Panc1 (cell line): ENCODE results near the gene ANKRD55. TPM values are rescaled to one million over a fixed set of nuclear protein-coding genes. Genes with fewer than 3 reads are reported as not detected.
"Not testable (repeated sequence)": the region's sequence is repeated elsewhere in the genome, so short reads cannot be mapped to it uniquely, and the experiment has no call there.

Experiments used
- ATAC-seq: fragments of 200-7000 bp; cut with Tn5 transposase; 2 replicates; pipeline ENCODE4 v1.9.1; 2020; ENCODE audit warnings: mild to moderate bottlenecking, moderate library complexity
- BruUV-seq: library from RNA; stranded (reverse); fragments of 400-500 nt; replicated peaks from 2 replicates; lab custom pipeline; 2021; lab: Mats Ljungman, UMichigan
- CTCF ChIA-PET: fragments of 300-600 bp; sonication (Branson Sonifier 250); formaldehyde crosslinking; loops from one replicate; lab custom pipeline; 2022; ENCODE audit warnings: antibody characterized with exemption; lab: Charles Lee
- POLR2A ChIA-PET: fragments of 300-600 bp; sonication (Branson Sonifier 250); formaldehyde crosslinking; loops from one replicate; lab custom pipeline; 2022; ENCODE audit warnings: antibody characterized with exemption; lab: Charles Lee
- DNase-seq: peaks from one replicate; pipeline ENCODE4 v3.0.0-alpha.2; 2010; ENCODE audit warnings: low read depth, low spot score
- H3K27ac ChIP-seq: 2 replicates; pipeline ENCODE4 v1.5.1; 2011; ENCODE audit warnings: mild to moderate bottlenecking, low read length, inconsistent platforms
- H3K27me3 ChIP-seq: fragments of 200-500 bp; sonication (Bioruptor generic); 2 replicates; pipeline ENCODE4 v1.6.0; 2014; ENCODE audit warnings: low read length, inconsistent platforms; ENCODE audit not compliant: control insufficient read depth, insufficient read depth
- H3K36me3 ChIP-seq: fragments of 200-500 bp; sonication (Bioruptor generic); 2 replicates; pipeline ENCODE4 v1.5.1; 2014; ENCODE audit warnings: inconsistent platforms, mild to moderate bottlenecking, low read length, moderate library complexity; ENCODE audit not compliant: control insufficient read depth, insufficient read depth
- H3K4me1 ChIP-seq: 2 replicates; pipeline ENCODE4 v1.5.1; 2011; ENCODE audit warnings: inconsistent platforms, mild to moderate bottlenecking, low read length, moderate library complexity; ENCODE audit not compliant: control insufficient read depth, insufficient read depth
- H3K4me3 ChIP-seq, 2 experiments: 2 replicates each; pipeline ENCODE4 v1.5.1; 2011 to 2012; ENCODE audit warnings: low read depth in 2 of 2, low read length in 2 of 2, mild to moderate bottlenecking in 2 of 2, inconsistent platforms in 1 of 2, moderate library complexity in 1 of 2
- H3K9me3 ChIP-seq: fragments of 200-500 bp; sonication (Bioruptor generic); 2 replicates; pipeline ENCODE4 v1.5.1; 2014; ENCODE audit warnings: low read depth, mild to moderate bottlenecking, inconsistent platforms, low read length, moderate library complexity; ENCODE audit not compliant: control insufficient read depth, insufficient read depth
- POLR2AphosphoS5 ChIP-seq: IDR thresholded peaks from 2 replicates; pipeline ENCODE4 v1.6.1; 2012; ENCODE audit warnings: mild to moderate bottlenecking, low read depth, low read length, moderate library complexity
- SIN3A ChIP-seq: IDR thresholded peaks from 2 replicates; pipeline ENCODE4 v1.6.1; 2012; ENCODE audit warnings: low read depth, mild to moderate bottlenecking, low read length, moderate library complexity, borderline replicate concordance; ENCODE audit not compliant: insufficient read depth
- TCF7L2 ChIP-seq: IDR thresholded peaks from 2 replicates; pipeline ENCODE4 v1.6.1; 2011; ENCODE audit warnings: mild to moderate bottlenecking, low read depth, low read length, inconsistent platforms
- in situ Hi-C: cut with HindIII; loops from 2 replicates; pipeline ENCODE4 v1.10.0; 2016; ENCODE audit warnings: low sequenced_read_pairs, low pct_unique_long_range_greater_than_20kb
- intact Hi-C: fragments of 100-400 bp; cut with micrococcal nuclease; formaldehyde crosslinking; loops from one replicate; pipeline ENCODE4 v1.10.0; 2022; ENCODE audit not compliant: unreplicated experiment
- total RNA-seq: library from RNA; stranded (reverse); gene quantifications from one replicate; pipeline ENCODE4 v1.2.1, GENCODE V29; 2021; ENCODE audit not compliant: unreplicated experiment
- TF ChIP-seq, protein P1 (sequence below): fragments of 450-650 bp; IDR thresholded peaks from 2 replicates; pipeline ENCODE4 v1.5.1; 2017; ENCODE audit warnings: mild to moderate bottlenecking
- TF ChIP-seq, protein P2 (sequence below), 2 experiments: IDR thresholded peaks; 2 replicates each; pipeline ENCODE4 v1.6.1; 2011 to 2012; ENCODE audit warnings: low read depth in 2 of 2, control low read depth in 1 of 2, low read length in 1 of 2, mild to moderate bottlenecking in 1 of 2, moderate library complexity in 1 of 2; ENCODE audit not compliant: insufficient read depth in 1 of 2

Gene ANKRD55
- total RNA-seq, 1 experiment from 2014 or later, result not detected

DNA sequence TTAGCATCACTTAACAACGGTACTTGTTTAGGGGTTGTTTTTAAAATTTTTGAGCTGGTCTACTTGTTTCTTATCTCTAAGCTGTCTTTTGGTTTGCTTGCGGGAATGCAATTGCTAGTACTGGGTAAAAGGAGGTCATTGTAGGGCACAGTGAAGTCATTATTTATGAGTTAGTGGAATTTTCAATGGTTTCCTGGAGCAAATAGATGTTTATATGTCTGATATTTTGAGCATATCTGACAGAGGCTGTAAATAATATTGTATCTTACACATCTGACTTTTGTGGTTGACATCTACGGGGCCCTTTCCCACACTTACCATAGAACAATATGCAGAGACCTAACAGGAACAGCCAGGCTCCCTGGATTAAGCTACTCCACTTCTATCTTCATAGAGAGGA is 147.9 kb downstream of the ANKRD55 start:
- H3K27ac ChIP-seq, result no peak overlapping the region
- CTCF ChIA-PET, result no interaction called here

DNA sequence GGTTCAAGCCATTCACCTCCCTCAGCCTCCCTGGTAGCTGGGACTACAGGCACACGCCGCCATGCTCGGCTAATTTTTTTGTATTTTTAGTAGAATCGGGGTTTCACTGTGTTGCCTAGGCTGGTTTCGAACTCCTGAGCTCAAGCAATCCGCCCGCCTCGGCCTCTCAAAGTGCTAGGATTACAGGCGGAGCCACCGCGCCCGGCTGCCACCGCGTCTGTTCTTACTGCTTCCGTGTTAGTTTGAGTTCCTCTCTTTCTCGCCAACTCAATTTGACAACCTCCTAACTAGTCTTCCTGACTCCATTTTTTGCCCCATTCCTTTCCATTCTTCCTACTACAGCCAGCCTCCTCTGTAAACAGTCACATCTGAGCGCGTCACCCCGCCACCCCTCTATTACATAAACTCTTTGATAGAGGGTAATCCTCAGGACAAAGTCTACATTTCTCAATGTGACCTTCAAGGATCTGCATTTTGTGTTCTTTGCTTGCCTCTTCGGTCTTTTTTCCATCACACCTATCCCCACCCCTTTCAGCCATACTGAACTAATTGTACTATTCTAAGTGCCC is 149.8 kb downstream of the ANKRD55 start:
- CTCF ChIA-PET, result no interaction called here
- no peaks in the 10 kb centered on the region for H3K36me3 ChIP-seq
- no peaks in the 10 kb centered on the region for H3K27me3 ChIP-seq
- H3K9me3 ChIP-seq, result no peaks in the 10 kb centered on the region
- BruUV-seq, result no TSS peak
- H3K4me3 ChIP-seq, result no peak overlapping the region
- intact Hi-C loops, result no loop called here
- TF ChIP-seq SIN3A (no peak), POLR2AphosphoS5 (no peak), TCF7L2 (no peak)
- TF ChIP-seq, protein P1, sequence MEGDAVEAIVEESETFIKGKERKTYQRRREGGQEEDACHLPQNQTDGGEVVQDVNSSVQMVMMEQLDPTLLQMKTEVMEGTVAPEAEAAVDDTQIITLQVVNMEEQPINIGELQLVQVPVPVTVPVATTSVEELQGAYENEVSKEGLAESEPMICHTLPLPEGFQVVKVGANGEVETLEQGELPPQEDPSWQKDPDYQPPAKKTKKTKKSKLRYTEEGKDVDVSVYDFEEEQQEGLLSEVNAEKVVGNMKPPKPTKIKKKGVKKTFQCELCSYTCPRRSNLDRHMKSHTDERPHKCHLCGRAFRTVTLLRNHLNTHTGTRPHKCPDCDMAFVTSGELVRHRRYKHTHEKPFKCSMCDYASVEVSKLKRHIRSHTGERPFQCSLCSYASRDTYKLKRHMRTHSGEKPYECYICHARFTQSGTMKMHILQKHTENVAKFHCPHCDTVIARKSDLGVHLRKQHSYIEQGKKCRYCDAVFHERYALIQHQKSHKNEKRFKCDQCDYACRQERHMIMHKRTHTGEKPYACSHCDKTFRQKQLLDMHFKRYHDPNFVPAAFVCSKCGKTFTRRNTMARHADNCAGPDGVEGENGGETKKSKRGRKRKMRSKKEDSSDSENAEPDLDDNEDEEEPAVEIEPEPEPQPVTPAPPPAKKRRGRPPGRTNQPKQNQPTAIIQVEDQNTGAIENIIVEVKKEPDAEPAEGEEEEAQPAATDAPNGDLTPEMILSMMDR, result no peak
- TF ChIP-seq, protein P2, sequence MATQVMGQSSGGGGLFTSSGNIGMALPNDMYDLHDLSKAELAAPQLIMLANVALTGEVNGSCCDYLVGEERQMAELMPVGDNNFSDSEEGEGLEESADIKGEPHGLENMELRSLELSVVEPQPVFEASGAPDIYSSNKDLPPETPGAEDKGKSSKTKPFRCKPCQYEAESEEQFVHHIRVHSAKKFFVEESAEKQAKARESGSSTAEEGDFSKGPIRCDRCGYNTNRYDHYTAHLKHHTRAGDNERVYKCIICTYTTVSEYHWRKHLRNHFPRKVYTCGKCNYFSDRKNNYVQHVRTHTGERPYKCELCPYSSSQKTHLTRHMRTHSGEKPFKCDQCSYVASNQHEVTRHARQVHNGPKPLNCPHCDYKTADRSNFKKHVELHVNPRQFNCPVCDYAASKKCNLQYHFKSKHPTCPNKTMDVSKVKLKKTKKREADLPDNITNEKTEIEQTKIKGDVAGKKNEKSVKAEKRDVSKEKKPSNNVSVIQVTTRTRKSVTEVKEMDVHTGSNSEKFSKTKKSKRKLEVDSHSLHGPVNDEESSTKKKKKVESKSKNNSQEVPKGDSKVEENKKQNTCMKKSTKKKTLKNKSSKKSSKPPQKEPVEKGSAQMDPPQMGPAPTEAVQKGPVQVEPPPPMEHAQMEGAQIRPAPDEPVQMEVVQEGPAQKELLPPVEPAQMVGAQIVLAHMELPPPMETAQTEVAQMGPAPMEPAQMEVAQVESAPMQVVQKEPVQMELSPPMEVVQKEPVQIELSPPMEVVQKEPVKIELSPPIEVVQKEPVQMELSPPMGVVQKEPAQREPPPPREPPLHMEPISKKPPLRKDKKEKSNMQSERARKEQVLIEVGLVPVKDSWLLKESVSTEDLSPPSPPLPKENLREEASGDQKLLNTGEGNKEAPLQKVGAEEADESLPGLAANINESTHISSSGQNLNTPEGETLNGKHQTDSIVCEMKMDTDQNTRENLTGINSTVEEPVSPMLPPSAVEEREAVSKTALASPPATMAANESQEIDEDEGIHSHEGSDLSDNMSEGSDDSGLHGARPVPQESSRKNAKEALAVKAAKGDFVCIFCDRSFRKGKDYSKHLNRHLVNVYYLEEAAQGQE (IDR thresholded peaks at IDR 0.05; ENCODE audit: insufficient read depth in 1 of 2, low read depth in 2 of 2, low read length in 1 of 2), result no peak
- H3K4me1 ChIP-seq, result no peaks in the 10 kb centered on the region
- no peak overlapping the region for H3K27ac ChIP-seq
- in situ Hi-C loops, result no loop called here
- no peak for ATAC-seq
- POLR2A ChIA-PET, result interaction anchor here (0.7 kb wide), 1 partner anchor 134 kb away, joined by 8 read pairs; no protein-coding TSS in a partner anchor
- no peak for DNase-seq

More for the DNA sequence above, 147.9 kb downstream of the ANKRD55 start:
- in situ Hi-C loops (no loop called here), intact Hi-C loops (no loop called here)
- no peaks in the 10 kb centered on the region for H3K36me3 ChIP-seq
- no peak for DNase-seq
- no peaks in the 10 kb centered on the region for H3K9me3 ChIP-seq
- no peaks in the 10 kb centered on the region for H3K4me1 ChIP-seq
- BruUV-seq, result no TSS peak
- TF ChIP-seq SIN3A (no peak), TCF7L2 (no peak), POLR2AphosphoS5 (no peak)
- TF ChIP-seq, protein P1, result no peak
- TF ChIP-seq, protein P2 (IDR thresholded peaks at IDR 0.05; ENCODE audit: insufficient read depth in 1 of 2, low read depth in 2 of 2, low read length in 1 of 2), result no peak
- no peak overlapping the region for H3K4me3 ChIP-seq
- POLR2A ChIA-PET, result no interaction called here
- H3K27me3 ChIP-seq, result no peaks in the 10 kb centered on the region
- ATAC-seq, result 0 out of 2 replicates have a peak, but pooled peaks have one; percentile 42

DNA sequence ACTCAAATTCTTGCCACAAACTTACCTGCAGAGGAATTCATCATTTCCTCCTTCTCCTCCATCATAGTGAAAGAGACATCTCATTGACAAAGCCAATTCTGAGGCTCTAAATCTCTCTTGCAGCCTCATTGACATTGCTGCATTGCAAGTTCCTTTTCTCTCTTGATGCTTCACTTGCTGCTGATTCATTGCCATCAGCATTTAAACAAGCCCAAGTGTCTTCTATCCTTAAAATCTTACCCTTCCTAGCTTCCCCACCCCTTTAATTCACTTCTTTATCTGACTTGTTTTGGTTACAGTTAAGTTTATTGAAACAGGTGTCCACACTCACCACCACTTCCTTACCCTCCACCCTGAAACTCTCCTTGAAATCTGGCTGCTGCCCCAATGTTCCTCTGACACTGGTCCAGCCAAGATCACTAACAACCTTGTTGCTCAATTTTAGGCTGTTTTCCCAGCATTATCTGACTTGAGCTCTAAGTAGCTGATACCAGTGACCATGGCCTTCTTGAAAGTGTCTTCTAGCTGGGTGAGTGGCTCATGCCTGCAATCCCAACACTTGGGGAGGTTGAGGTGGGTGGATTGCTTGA is 152.0 kb downstream of the ANKRD55 start:
- H3K9me3 ChIP-seq, DNase-seq, CTCF ChIA-PET, H3K4me1 ChIP-seq, ATAC-seq, POLR2A ChIA-PET, BruUV-seq, H3K4me3 ChIP-seq, in situ Hi-C loops, intact Hi-C loops, H3K27me3 ChIP-seq, H3K27ac ChIP-seq, H3K36me3 ChIP-seq: not testable (repeated sequence)
